GM21737 (cell line): ENCODE data around the gene PDE9A.

Experiments
- ATAC-seq: cut with Tn5 transposase; IDR thresholded peaks from one replicate; pipeline ENCODE4 v1.9.1; 2021; ENCODE audit warnings: mild to moderate bottlenecking, moderate library complexity; ENCODE audit not compliant: unreplicated experiment

The PDE9A gene

GRCh38 chr21:42641311-42642218 lies 11.9 kb upstream of the PDE9A start:
- ATAC-seq = no peak

- no peak for ATAC-seq
These were observed 11.1 kb upstream of the PDE9A start for GRCh38 chr21:42642219-42642745.

GRCh38 chr21:42644223-42645208 lies 8.9 kb upstream of the PDE9A start:
- no peak for ATAC-seq

- ATAC-seq = no peak
These were observed 8.0 kb upstream of the PDE9A start for GRCh38 chr21:42645211-42646075.

DNA sequence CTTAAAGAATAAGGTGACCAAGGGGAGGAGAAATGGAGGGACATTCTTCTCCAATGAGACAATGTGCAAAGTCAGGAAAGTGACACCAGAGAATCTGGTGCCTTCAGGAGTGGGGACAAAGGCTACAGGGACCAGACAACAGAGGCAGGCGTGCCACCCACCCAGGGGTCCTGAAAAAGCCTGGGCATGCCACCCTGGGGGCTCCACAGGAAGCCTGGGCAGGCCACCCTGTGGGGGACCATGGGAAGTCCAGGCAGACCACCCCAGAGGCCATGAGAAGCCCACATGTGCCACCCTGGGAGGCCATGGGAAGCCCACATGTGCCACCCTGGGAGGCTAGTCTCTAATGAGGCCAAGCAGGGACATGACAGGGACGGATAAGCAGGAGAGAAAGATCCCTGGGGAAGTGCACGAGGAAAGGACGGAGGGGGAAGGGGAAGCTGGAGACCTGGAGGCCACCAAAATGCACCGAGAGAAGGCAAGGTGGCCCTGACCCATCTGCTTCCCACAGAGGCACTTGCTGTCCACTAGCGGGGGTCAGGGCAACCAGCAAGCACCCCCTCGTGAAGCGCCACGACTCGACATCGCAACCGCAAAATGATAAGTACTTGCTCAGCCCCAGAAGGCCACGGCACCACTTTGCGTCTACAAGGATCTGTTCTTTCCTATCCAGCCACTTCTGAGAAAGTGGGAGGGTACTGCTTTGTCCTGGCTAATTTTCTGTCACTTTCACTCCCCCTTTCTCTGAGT lies 7.2 kb upstream of the PDE9A start:
- no peak for ATAC-seq

GRCh38 chr21:42646836-42647235 lies 6.6 kb upstream of the PDE9A start:
- ATAC-seq = no peak

DNA sequence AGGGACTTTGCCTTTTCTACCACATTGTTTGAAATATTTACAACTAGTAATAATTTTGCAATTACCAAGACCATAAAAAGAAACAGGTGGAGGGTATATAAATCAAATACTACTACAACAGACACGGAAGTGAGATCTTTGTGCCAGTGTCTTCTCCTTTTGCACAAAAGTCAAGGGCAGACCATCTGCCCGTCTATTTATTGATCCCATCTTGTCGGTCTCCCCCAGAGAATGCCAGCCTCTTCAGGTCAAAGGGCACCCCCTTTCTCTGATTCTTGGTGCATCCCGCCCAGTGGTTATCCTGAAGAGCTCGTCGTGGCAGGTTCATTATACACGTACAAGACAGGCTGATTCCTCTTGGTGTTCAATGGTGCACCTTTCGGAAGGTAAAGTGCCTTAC lies 4.8 kb upstream of the PDE9A start:
- ATAC-seq = no peak

DNA sequence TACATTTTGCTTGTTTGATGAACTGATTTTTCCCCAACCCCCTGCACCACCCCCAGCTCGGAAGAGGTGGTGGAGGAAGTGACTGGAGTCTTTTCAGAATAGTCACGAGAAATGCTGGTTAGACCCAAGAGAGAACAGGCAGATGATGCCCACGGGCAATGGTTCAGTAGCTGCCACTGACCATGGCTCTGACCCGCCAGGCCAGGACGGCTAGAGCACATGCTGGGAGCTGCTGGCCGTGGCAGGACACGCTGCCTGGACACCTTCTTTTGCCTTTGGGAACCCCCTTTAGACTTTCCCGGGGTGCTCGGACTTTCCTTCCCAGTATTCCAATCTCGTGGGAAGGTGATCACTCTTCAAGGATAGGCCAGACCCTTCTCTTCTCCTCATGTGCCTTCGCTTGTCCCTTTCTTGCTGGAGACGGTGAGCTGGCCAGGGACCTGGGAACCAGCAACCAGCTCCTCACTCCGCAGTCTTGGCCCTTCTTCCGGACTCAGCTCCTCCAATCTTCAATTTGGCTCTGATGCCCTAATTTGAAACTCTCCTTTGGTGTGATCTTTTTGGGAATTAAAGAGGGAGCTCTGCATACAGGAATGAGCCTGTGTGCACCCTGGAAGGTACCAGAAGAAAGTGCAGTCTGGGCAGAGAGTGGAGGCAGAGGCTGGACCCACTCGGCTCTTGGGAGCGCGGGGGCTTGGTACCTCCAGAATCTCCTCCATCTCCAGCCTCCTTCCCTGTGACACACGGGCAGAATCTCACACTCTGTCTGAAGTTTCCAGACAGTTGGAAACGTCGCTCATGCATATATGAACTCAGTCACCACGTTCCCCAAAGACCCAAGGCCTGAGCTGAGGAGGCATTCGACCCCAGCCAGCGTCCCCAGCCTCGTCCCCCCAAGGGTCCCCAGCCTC lies 4.0 kb upstream of the PDE9A start:
- no peak for ATAC-seq

- ATAC-seq = no peak
These were observed 3.4 kb upstream of the PDE9A start for GRCh38 chr21:42650033-42650370.

- ATAC-seq = no peak
These were observed 2.7 kb upstream of the PDE9A start for GRCh38 chr21:42650441-42651421.

DNA sequence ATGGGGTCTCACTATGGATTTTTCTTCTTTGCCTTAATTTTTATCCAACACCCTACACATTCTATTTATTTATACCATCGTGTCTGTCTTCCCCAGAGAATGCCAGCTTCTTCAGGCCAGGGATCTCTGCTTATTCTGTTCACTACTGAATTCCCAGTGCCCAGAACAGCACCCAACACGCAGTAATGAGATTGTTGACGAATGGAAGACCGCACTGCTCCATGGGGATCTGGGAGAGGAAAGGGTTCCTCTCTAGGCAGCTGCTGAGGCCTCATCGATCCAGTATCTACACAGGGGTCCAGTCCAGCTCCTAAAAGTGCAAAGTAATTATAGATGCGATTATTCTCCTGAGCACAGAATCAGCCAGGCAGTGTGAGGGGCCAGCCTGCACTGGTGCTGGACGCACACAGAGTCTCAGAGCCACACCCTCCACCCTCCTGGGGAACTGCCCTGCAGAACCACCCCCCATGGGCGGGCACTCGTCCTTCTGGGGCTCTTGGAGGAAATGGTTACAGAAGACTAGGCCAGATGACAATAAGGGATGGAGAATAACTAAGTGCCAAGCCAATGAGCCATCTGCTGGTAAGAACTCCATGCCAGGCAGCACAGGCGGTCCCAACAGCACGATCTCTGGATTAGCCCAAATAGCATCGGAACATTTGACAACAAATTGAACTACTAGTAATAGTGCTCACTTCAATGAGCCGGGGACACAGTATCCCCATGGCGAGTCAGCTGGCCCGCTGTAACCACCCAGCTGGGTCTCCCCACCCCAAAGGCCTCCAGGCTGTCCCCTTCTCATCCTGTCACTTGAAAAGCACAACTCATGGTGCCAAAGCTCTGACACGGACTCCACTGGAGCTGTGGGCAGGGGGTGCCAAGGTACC lies 1.7 kb upstream of the PDE9A start:
- ATAC-seq = no peak

GRCh38 chr21:42652527-42653230 lies 742 bp upstream of the PDE9A start:
- ATAC-seq = no peak

DNA sequence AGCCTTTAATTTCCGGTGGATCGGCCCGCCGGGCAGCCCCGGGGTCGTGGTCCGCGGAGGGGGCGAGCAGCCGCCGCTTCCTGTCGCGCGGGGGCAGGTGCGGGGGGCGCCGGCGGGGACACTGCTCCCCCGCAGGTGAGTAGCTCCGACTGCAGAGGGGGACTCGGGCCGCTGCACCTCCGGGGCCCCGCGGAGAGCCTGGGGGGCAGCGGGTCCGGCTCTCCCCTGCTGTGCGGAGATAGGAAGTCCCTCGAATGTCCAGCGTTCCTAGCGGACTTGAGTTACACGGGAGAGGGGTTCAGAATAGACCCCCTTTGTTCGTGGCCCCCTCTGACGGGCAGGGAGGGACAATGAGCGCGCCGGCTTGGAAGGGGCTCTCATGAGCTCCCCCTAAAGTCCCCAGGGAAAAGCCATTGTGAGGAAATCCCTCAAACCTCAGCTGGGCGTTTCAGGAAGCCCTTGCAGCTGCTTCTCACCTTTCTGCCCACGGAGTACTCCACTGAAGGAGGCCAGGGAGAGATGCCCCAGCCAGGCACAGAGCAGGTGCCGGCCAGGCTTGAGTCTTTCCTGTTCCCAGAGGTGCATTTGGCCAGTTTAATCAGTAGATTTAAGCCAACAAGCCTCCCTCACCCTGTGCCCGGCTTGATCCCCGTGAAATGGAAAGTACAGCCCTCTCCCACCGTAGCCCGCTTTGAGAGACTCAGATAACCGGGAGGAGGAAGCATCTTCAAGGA lies 925 bp downstream of the PDE9A start:
- ATAC-seq = no peak

GRCh38 chr21:42654913-42655795 lies 1.7 kb downstream of the PDE9A start:
- no peak for ATAC-seq
